HG03457 (cell line): ENCODE data around the gene ZNF771.

Source experiments
- ATAC-seq: cut with Tn5 transposase; IDR thresholded peaks from one replicate; pipeline ENCODE4 v1.9.1; 2021; ENCODE audit warnings: moderate number of reproducible peaks; ENCODE audit not compliant: unreplicated experiment

Gene ZNF771

GRCh38 chr16:30407102-30407803 lies at the start of gene ZNF771:
TSS of gene ZNF771 (plus strand) at chr16:30407606. CDS start at chr16:30408054, 448 bp downstream.
- ATAC-seq, result no peak

- no peak for ATAC-seq
These were observed 49.5 kb upstream of the ZNF771 start for GRCh38 chr16:30357715-30358576.

GRCh38 chr16:30358577-30358936 lies 48.8 kb upstream of the ZNF771 start:
- no peak for ATAC-seq

GRCh38 chr16:30358990-30359870 lies 48.2 kb upstream of the ZNF771 start:
- no peak for ATAC-seq

- no peak for ATAC-seq
These were observed 47.6 kb upstream of the ZNF771 start for GRCh38 chr16:30359871-30360170.

GRCh38 chr16:30361180-30361579 lies 46.2 kb upstream of the ZNF771 start:
- ATAC-seq, result no peak

- ATAC-seq, result no peak
These were observed 42.2 kb upstream of the ZNF771 start for GRCh38 chr16:30365200-30365599.

- no peak for ATAC-seq
These were observed 40.9 kb upstream of the ZNF771 start for GRCh38 chr16:30366511-30366910.

GRCh38 chr16:30367349-30368009 lies 39.9 kb upstream of the ZNF771 start:
- ATAC-seq, result no peak

- ATAC-seq, result no peak
These were observed 39.1 kb upstream of the ZNF771 start for GRCh38 chr16:30368122-30368791.

GRCh38 chr16:30368792-30369090 lies 38.7 kb upstream of the ZNF771 start:
- no peak for ATAC-seq

GRCh38 chr16:30369091-30369937 lies 38.1 kb upstream of the ZNF771 start:
- ATAC-seq, result no peak

- ATAC-seq, result peak; percentile 5
These were observed 37.4 kb upstream of the ZNF771 start for GRCh38 chr16:30369938-30370455.

- peak; percentile 57 for ATAC-seq
These were observed 36.8 kb upstream of the ZNF771 start, which contains the start of gene TBC1D10B for GRCh38 chr16:30370456-30371247. TSS of gene TBC1D10B (minus strand) at chr16:30370494. CDS start at chr16:30370183, 311 bp downstream.

GRCh38 chr16:30371248-30371816 lies 36.1 kb upstream of the ZNF771 start:
- ATAC-seq, result no peak

- ATAC-seq, result no peak
These were observed 35.2 kb upstream of the ZNF771 start for GRCh38 chr16:30372038-30372712.

GRCh38 chr16:30372725-30373124 lies 34.7 kb upstream of the ZNF771 start:
- no peak for ATAC-seq

- ATAC-seq, result no peak
These were observed 32.9 kb upstream of the ZNF771 start, which contains the start of gene MYL11 for GRCh38 chr16:30374538-30374937. TSS of gene MYL11 (plus strand) at chr16:30374802. CDS start at chr16:30374858, 56 bp downstream.
